ENCODE results near the gene TACSTD2.

- no peak for TF ChIP-seq CTCF (IDR thresholded peaks at IDR 0.05)
- TF ChIP-seq EP300 (IDR thresholded peaks at IDR 0.05), result no peak
These were observed 4.6 kb upstream of the TACSTD2 start for GRCh38 chr1:58581641-58582040.

Measured in ovary (tissue), 3 donors.